GM12872 (cell line): ENCODE measurements around the gene NTM.

ENCODE experiments used
- CTCF ChIP-seq: IDR thresholded peaks from 3 replicates; pipeline ENCODE4 v1.5.1; 2011; ENCODE audit warnings: low read depth, mild to moderate bottlenecking, low read length, moderate library complexity; ENCODE audit not compliant: insufficient read depth

Gene NTM

GRCh38 chr11:131668500-131669400 lies 298.3 kb downstream of the NTM start:
- peak; percentile 83 for TF ChIP-seq CTCF

- no peak for TF ChIP-seq CTCF
Measured at GRCh38 chr11:131669401-131669780, 299.0 kb downstream of the NTM start.

- no peak for TF ChIP-seq CTCF
Measured at GRCh38 chr11:131670876-131671275, 300.5 kb downstream of the NTM start.

GRCh38 chr11:131671320-131671719 lies 300.9 kb downstream of the NTM start:
- no peak for TF ChIP-seq CTCF

GRCh38 chr11:131671734-131672133 lies 301.3 kb downstream of the NTM start:
- no peak for TF ChIP-seq CTCF

GRCh38 chr11:131672191-131672590 lies 301.8 kb downstream of the NTM start:
- no peak for TF ChIP-seq CTCF

GRCh38 chr11:131674051-131674755 lies 303.8 kb downstream of the NTM start:
- TF ChIP-seq CTCF = peak; percentile 98
